B cell (primary cell): Measurements from ENCODE around the gene CRIM1.

ENCODE experiments used
- CTCF ChIP-seq: fragments of 200-600 bp; IDR thresholded peaks from one replicate; pipeline ENCODE4 v1.8.0; 2022; ENCODE audit warnings: antibody characterized with exemption, mild to moderate bottlenecking
- EZH2 ChIP-seq: IDR thresholded peaks from 2 replicates; pipeline ENCODE4 v1.6.1; 2012; ENCODE audit warnings: borderline replicate concordance, low read depth, mild to moderate bottlenecking, moderate library complexity, low read length; ENCODE audit not compliant: insufficient read depth, poor library complexity, severe bottlenecking

DNA sequence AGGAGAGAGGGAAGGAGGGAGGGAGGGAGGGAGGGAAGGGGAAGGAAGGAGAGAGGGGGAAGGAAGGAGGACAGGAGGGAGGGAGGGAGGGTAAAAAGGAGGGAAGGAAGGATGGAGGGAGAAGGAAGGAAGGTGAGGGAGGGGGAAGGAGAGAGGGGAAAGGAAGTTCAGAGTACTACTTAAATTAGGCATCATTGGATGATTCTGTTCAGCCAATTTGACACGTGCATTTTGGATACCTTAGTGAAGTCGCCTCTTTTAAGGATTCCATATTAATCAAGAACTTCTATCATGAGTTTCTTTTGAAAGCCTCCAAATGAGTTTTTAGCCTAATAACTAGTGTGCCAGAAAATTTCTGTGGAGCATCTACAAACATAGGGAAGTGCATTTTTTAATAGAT, 179.5 kb downstream of the CRIM1 start:
- no peak for TF ChIP-seq CTCF
- TF ChIP-seq EZH2, result no peak
